SJCRH30 (cell line): Measurements from ENCODE around the gene C11orf16. TPM values are rescaled to one million over a fixed set of nuclear protein-coding genes. Genes with fewer than 3 reads are reported as not detected.
"Not testable (repeated sequence)": the region's sequence is repeated elsewhere in the genome, so short reads cannot be mapped to it uniquely, and the experiment has no call there.

Source experiments
- DNase-seq, 2 experiments: peaks; one replicate each; pipeline ENCODE4 v3.0.0-alpha.2; 2015 to 2020
- H3K27ac ChIP-seq: fragments of 250-450 bp; sonication (Bioruptor Pico); 2 replicates; pipeline ENCODE4 v1.5.1; 2020; ENCODE audit warnings: mild to moderate bottlenecking, moderate library complexity
- H3K27me3 ChIP-seq: fragments of 250-450 bp; sonication (Bioruptor Pico); 2 replicates; pipeline ENCODE4 v1.5.1; 2020; ENCODE audit warnings: mild to moderate bottlenecking, moderate library complexity
- H3K36me3 ChIP-seq: fragments of 250-450 bp; sonication (Bioruptor Pico); 2 replicates; pipeline ENCODE4 v1.5.1; 2020; ENCODE audit warnings: mild to moderate bottlenecking, moderate library complexity
- H3K4me1 ChIP-seq: fragments of 250-450 bp; sonication (Bioruptor Pico); 2 replicates; pipeline ENCODE4 v1.5.1; 2020; ENCODE audit warnings: mild to moderate bottlenecking, moderate library complexity
- H3K4me3 ChIP-seq: fragments of 250-450 bp; sonication (Bioruptor Pico); 2 replicates; pipeline ENCODE4 v1.5.1; 2020; ENCODE audit warnings: mild to moderate bottlenecking, moderate library complexity
- H3K9me3 ChIP-seq: fragments of 250-450 bp; sonication (Bioruptor Pico); replicated peaks from 2 replicates; pipeline ENCODE4 v1.5.1; 2020; ENCODE audit warnings: mild to moderate bottlenecking, moderate library complexity
- total RNA-seq: library from RNA; depleted of rRNA; stranded (reverse); fragments of >200 nt; shearing (Covaris generic); gene quantifications from 2 replicates; pipeline ENCODE4 v1.2.3, GENCODE V29; 2014

The C11orf16 gene
- total RNA-seq, 1 experiment from 2014 or later, result not detected

- Histone ChIP-seq H3K27ac (no peak overlapping the region), H3K9me3 (no peaks in the 10 kb centered on the region), H3K4me3 (no peak overlapping the region), H3K4me1 (0 out of 2 replicates have a peak, but pooled peaks cover 7% of the 10 kb centered on the region), H3K27me3 (no peaks in the 10 kb centered on the region), H3K36me3 (peaks cover 19% of the 10 kb centered on the region)
- DNase-seq, result no peak
Observed at GRCh38 chr11:8948886-8949285, 16.1 kb upstream of the C11orf16 start.

DNA sequence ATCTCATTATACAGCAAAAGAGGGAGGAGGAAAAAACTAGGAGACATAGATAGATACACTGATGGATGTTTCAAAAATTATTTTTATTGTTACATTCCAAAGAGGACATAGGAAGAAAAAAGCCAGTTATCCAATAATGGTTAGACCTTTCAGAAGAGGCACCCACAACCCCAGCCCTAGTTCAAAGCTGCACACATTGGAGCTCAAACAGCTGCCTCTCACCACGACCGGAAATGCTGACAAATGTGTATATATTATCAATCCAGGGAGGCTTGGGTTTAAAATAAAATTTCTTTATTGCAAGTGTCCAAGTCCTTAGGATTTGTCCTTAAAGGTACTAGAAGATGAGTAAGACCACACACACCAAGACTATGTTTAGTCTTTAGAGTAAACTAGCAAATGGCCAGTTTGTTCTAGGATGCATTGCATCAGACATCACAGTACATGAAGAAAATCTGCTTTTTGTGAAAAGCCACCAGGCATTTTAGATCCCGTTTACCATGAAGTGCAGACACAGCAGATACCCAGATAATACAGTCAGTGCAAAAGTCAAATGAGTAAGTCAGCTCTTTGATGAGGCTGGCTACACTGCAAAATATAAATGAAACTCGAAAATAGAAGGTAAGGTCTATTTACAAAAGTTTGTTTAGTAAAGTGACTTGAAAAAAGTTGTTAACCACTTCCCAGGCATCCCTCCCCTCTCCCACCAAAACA is 14.6 kb upstream of the C11orf16 start:
- Histone ChIP-seq H3K9me3 (no peaks in the 10 kb centered on the region), H3K4me1 (0 out of 2 replicates have a peak, but pooled peaks cover 7% of the 10 kb centered on the region), H3K27ac (no peak overlapping the region), H3K4me3 (no peak overlapping the region), H3K27me3 (no peaks in the 10 kb centered on the region), H3K36me3 (peaks cover 14% of the 10 kb centered on the region)
- peak in 1 of 2 experiments; percentile 28 for DNase-seq

- H3K27ac ChIP-seq, result no peak within 1 kb of the TSS
- DNase-seq, result no peak
- H3K36me3 ChIP-seq, result peaks cover 6% of the 10 kb centered on the region; the same call in 1 of the 2 replicates
- H3K4me1 ChIP-seq, result no peaks in the 10 kb centered on the region
- no peaks in the 10 kb centered on the region for H3K27me3 ChIP-seq
- H3K9me3 ChIP-seq, result no peaks in the 10 kb centered on the region
- no peak within 1 kb of the TSS for H3K4me3 ChIP-seq
Observed at GRCh38 chr11:8942518-8943066, 9.8 kb upstream of the C11orf16 start, which contains the start of gene ASCL3. Gene ASCL3 (minus strand): TSS chr11:8943016. CDS start chr11:8938161, 4,855 bp downstream.

- DNase-seq, result no peak
- H3K27ac ChIP-seq, result no peak overlapping the region
- H3K9me3 ChIP-seq, result no peaks in the 10 kb centered on the region
- H3K36me3 ChIP-seq, result 0 out of 2 replicates have a peak, but pooled peaks cover 4% of the 10 kb centered on the region
- no peaks in the 10 kb centered on the region for H3K27me3 ChIP-seq
- no peaks in the 10 kb centered on the region for H3K4me1 ChIP-seq
- H3K4me3 ChIP-seq, result no peak overlapping the region
Observed at GRCh38 chr11:8941341-8942103, 8.8 kb upstream of the C11orf16 start.

GRCh38 chr11:8937659-8938058 is 4.9 kb upstream of the C11orf16 start:
- Histone ChIP-seq H3K9me3 (no peaks in the 10 kb centered on the region), H3K4me1 (peaks cover 8% of the 10 kb centered on the region; the same call in 1 of the 2 replicates), H3K27me3 (no peaks in the 10 kb centered on the region), H3K36me3 (no peaks in the 10 kb centered on the region), H3K27ac (no peak overlapping the region), H3K4me3 (no peak overlapping the region)
- no peak for DNase-seq

DNA sequence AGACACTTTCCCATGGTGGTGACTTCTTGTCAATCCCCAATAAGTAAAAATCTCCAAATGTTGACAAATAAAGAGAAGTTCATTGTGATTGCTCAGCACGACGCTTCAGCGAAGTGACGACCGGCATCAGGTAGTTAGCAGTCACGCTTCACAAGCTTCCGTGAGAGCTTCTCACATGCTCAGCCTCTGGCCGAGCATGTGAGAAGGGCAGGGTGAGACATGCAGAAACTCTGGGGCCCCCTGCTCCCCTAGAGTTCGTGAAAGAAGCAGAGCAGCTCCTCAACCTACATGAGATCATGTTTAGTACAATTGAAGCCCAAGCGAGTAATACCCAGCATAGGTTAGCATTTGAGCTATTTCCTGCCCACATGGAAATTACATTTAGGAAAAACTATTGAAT is 4.4 kb upstream of the C11orf16 start:
- Histone ChIP-seq H3K27ac (no peak overlapping the region), H3K9me3 (no peaks in the 10 kb centered on the region), H3K4me3 (no peak overlapping the region), H3K27me3 (no peaks in the 10 kb centered on the region), H3K36me3 (no peaks in the 10 kb centered on the region), H3K4me1 (peaks cover 11% of the 10 kb centered on the region)
- DNase-seq, result no peak

- H3K4me3 ChIP-seq, H3K27ac ChIP-seq, H3K27me3 ChIP-seq, H3K9me3 ChIP-seq, DNase-seq, H3K36me3 ChIP-seq: not testable (repeated sequence)
- H3K4me1 ChIP-seq, result peaks cover 14% of the 10 kb centered on the region
Observed at GRCh38 chr11:8935789-8936188, 3.0 kb upstream of the C11orf16 start.

GRCh38 chr11:8934742-8935488 is 2.2 kb upstream of the C11orf16 start:
- peak; percentile 52 to 53 for DNase-seq
- Histone ChIP-seq H3K4me1 (peaks cover 14% of the 10 kb centered on the region), H3K4me3 (peak overlapping the region; percentile 12), H3K27me3 (no peaks in the 10 kb centered on the region), H3K36me3 (no peaks in the 10 kb centered on the region), H3K27ac (no peak overlapping the region), H3K9me3 (no peaks in the 10 kb centered on the region)

- DNase-seq, result no peak
- Histone ChIP-seq H3K36me3 (no peaks in the 10 kb centered on the region), H3K4me3 (no peak overlapping the region), H3K4me1 (peaks cover 14% of the 10 kb centered on the region), H3K27me3 (no peaks in the 10 kb centered on the region), H3K9me3 (no peaks in the 10 kb centered on the region), H3K27ac (no peak overlapping the region)
Observed at GRCh38 chr11:8933931-8934330, 1.2 kb upstream of the C11orf16 start.

- no peaks in the 10 kb centered on the region for H3K27me3 ChIP-seq
- H3K9me3 ChIP-seq, result no peaks in the 10 kb centered on the region
- no peak overlapping the region for H3K27ac ChIP-seq
- no peaks in the 10 kb centered on the region for H3K36me3 ChIP-seq
- H3K4me3 ChIP-seq, result no peak overlapping the region
- no peak for DNase-seq
- H3K4me1 ChIP-seq, result peaks cover 14% of the 10 kb centered on the region
Observed at GRCh38 chr11:8930456-8931175, 2.1 kb downstream of the C11orf16 start.

GRCh38 chr11:8928981-8929615 is 3.6 kb downstream of the C11orf16 start:
- H3K9me3 ChIP-seq, result no peaks in the 10 kb centered on the region
- no peaks in the 10 kb centered on the region for H3K27me3 ChIP-seq
- H3K36me3 ChIP-seq, result no peaks in the 10 kb centered on the region
- no peak overlapping the region for H3K4me3 ChIP-seq
- no peak for DNase-seq
- no peak overlapping the region for H3K27ac ChIP-seq
- peaks cover 5% of the 10 kb centered on the region for H3K4me1 ChIP-seq

- Histone ChIP-seq H3K36me3 (no peaks in the 10 kb centered on the region), H3K27me3 (no peaks in the 10 kb centered on the region), H3K9me3 (no peaks in the 10 kb centered on the region), H3K4me1 (peaks cover 5% of the 10 kb centered on the region; the same call in 1 of the 2 replicates), H3K27ac (no peak overlapping the region), H3K4me3 (no peak overlapping the region)
- DNase-seq, result no peak
Observed at GRCh38 chr11:8928205-8928604, 4.5 kb downstream of the C11orf16 start.

GRCh38 chr11:8927233-8927632 is 5.5 kb downstream of the C11orf16 start:
- Histone ChIP-seq H3K36me3 (peaks cover 2% of the 10 kb centered on the region; the same call in 1 of the 2 replicates), H3K4me1 (peaks cover 4% of the 10 kb centered on the region; the same call in 1 of the 2 replicates), H3K27me3 (no peaks in the 10 kb centered on the region), H3K27ac (no peak overlapping the region), H3K4me3 (no peak overlapping the region), H3K9me3 (no peaks in the 10 kb centered on the region)
- no peak for DNase-seq

GRCh38 chr11:8926236-8926635 is 6.5 kb downstream of the C11orf16 start:
- H3K27me3 ChIP-seq, result no peaks in the 10 kb centered on the region
- no peaks in the 10 kb centered on the region for H3K9me3 ChIP-seq
- peaks cover 8% of the 10 kb centered on the region for H3K36me3 ChIP-seq
- no peak overlapping the region for H3K4me3 ChIP-seq
- no peak for DNase-seq
- no peak overlapping the region for H3K27ac ChIP-seq
- no peaks in the 10 kb centered on the region for H3K4me1 ChIP-seq
